ENCODE measurements around the gene FRY.

DNA sequence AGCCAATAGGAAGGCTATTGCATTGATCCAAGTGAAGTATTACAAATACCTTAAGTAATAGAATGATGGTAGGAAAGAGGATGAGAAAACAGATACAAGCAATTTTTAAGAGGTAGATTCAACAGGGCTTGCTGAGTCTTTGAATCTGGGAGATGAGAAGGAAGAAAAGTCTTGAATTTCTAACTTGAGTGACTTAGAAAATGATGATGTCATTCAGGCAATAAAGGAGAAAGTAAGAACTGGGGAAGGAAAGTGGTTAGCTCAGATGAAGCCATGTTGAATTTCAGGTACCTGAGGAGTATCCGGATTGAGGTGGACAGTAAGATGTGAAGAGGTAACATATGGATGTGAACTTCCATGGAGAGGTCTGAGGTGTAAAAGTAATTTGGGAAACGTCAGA lies 15.5 kb upstream of the FRY start:
- TF ChIP-seq, protein P1, sequence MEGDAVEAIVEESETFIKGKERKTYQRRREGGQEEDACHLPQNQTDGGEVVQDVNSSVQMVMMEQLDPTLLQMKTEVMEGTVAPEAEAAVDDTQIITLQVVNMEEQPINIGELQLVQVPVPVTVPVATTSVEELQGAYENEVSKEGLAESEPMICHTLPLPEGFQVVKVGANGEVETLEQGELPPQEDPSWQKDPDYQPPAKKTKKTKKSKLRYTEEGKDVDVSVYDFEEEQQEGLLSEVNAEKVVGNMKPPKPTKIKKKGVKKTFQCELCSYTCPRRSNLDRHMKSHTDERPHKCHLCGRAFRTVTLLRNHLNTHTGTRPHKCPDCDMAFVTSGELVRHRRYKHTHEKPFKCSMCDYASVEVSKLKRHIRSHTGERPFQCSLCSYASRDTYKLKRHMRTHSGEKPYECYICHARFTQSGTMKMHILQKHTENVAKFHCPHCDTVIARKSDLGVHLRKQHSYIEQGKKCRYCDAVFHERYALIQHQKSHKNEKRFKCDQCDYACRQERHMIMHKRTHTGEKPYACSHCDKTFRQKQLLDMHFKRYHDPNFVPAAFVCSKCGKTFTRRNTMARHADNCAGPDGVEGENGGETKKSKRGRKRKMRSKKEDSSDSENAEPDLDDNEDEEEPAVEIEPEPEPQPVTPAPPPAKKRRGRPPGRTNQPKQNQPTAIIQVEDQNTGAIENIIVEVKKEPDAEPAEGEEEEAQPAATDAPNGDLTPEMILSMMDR (IDR thresholded peaks at IDR 0.05) = no peak
- TF ChIP-seq EP300 (IDR thresholded peaks at IDR 0.05) = no peak

All from gastroesophageal sphincter (tissue), 3 donors.